ENCODE results near the gene ECHDC3.

Gene ECHDC3

DNA sequence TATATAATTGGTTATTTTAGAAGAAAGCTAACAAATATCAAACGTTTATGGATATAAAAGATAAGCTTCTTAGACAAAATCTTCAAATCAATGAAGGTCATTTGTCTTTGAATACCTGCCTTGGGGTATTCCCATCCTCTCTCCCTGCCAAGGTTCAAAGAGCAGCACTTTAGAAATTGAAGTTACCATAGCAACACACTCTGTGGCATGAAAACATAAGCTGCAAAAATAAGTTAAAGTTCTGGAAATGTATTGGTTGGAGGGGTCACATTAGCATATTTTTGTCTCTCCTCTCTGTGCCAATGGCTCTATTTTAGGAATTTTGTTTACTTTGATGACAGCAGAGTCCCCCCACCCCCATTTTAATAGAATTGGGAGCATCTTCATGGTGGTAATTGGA is 12.0 kb downstream of the ECHDC3 start:
- DNase-seq = no peak

DNA sequence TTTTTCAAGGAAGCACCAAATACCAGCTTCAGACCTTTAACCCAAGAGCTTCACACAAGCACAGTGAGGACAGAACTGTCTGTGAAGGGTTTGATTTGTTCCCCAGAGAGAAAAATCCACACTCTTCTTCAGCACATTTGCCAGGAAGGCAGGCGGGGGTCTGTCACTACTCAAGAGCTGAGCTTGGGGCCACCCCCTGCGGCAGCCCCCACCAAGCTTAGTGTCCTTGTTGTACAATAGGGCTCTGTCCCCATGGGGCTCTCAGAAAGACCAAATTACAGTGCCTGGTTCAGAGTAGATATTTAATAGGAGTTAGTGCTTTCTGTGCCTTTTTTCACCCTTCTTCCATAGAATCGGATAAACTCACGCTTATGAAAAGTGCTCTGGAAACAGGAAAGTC is 12.4 kb downstream of the ECHDC3 start:
- DNase-seq = no peak

DNA sequence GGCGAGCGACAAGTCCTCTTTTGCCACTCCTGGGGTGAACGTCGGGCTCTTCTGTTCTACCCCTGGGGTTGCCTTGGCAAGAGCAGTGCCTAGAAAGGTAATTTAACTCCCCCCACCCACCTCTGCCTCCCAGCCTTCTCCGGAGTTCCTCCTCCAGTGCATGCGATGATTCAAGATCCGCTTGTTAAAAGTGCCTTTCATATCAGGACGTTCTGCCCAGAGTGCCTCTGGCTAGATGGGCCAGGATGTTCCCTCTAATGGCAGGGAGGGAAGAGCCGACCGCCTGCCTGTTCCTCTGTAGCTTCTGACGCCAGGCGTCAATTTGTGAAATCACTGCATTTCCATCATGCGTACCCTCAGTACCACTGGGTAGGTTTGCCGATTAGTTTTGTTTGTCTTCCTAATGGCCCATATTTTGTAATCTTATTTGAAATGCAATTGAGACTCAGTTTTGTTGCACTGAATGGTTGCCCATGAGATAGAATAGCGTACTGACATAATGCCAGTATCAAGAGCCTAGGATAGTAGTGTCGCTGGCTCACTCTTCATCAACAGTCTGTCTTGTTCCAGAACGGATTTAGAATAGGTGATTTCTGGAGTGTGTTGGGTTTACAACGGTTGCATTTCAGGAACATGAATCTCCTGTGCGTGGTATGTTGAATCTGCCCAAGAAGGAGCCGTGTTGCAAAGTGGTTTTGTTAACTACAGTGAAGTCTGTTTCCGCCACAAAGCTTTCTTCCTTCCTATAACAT is 13.5 kb downstream of the ECHDC3 start:
- DNase-seq = no peak

DNA sequence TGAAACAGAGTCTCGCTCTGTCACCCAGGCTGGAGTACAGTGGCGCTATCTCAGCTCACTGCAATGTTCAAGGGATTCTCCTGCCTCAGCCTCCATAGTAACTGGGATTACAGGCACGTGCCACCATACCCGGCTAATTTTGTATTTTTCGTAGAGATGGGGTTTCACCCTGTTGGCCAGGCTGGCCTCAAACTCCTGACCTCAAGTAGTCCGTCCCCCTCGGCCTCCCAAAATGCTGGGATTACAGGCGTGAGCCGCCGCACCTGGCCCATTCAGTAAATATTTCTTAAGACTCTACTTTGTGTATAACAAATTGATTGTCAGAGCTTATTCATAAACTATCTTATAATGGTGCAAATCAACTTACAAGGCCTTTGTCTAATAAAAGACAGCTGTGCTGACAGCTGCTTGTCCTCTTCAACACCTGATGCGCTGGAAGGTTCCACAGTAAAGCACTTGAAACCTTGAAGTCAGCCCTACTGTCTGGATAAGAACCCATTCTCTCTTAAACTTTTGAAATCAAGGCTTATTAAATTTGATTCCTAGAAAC is 14.7 kb downstream of the ECHDC3 start:
- DNase-seq = no peak

DNA sequence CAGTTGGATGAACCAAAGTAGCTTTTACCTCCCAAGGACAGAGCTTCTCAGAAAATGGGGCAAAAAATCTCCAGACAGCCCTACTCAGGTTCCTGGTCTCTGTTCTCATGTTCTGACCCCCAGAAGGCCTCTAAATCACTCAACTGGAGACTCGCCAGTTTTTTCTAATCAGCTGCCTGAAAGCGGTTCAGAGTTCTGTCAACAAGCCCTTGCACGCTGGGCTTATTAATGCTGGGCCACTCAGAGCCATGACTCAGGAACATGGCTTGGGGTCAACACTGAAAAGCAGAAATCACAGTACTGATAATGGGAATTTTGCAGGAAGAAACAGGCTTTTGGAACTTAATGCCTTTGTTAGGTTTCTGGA is 15.3 kb downstream of the ECHDC3 start:
- no peak for DNase-seq

DNA sequence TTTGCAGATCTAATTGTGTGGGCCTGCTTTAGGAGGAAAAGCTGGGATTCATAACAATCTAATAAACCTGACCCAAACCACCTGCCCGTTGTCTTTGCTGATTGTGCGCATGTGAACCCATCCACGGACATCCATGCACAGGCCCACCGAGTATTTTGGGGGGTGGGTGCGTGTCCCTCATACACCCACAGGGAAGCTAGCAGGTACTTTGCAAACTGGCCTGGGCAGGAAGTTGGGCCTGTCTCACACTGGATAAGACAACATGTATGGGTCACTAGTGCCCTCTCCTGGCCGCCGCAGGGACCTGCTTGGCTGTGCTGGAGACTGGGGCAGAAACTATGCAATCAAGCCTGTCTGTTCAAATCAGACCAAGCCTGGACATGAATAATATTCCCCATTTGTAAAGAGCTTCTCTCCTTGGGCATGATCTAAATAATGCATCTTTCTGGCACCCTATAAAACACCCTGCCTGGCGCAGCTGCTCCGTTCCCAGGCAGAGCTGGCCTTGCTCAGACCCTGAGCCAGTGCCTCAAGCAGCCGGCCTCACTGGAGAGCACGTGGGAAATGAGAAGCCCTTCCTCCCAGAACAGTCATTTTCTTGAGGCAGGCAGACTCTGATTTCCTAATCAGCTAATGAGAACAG is 15.8 kb downstream of the ECHDC3 start:
- DNase-seq = peak; percentile 79 to 82

DNA sequence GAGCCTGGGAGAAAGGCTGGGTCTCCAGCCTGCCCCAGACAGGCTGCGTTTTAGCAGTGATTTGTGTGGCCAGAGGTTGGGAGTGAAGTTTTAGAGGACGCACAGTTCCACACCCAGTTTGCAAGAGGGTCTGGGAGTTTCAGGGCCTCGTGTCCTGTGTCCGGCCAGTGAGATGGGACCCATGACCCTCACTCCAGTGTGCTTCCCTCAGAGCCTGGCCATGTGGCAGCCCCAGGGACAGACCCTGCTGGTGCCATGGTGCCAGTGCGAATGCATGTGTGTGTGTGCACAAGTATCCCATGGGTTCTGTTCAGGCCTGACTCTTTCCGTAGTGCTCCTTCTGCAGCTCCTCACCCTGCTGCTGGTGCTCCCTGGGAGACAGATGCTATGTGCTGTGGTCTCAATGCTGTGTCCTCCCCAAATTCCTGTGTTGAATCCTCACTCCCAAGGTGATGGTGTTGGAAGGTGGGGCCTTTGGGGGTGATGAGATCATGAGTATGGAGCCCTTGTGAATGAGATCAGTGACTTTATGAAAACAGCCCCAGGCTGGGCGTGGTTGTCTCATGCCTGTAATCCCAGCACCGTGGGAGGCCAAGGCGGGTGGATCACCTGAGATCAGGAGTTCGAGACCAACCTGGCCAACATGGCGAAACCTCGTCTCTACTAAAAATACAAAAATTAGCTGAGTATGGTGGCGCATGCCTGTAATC is 16.5 kb downstream of the ECHDC3 start:
- no peak for DNase-seq

DNA sequence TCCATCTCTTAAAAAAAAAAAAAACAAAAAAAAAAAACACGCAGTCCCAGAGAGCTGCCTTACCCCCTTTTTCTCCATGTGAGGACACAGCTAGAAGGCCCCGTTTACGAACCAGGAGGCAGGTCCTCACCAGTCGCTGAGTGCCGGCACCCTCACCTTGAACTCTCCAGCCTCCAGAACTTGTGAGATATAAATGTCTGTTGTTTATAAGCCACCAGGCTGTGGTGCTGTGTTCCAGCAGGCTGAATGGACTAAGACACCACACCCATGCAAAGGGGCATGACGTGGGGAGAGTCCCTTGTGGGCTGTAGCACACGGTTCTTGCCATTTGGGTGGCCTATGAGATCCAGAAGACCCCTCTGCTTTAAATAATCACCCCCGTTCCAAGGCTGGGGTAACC is 17.2 kb downstream of the ECHDC3 start:
- DNase-seq = no peak

DNA sequence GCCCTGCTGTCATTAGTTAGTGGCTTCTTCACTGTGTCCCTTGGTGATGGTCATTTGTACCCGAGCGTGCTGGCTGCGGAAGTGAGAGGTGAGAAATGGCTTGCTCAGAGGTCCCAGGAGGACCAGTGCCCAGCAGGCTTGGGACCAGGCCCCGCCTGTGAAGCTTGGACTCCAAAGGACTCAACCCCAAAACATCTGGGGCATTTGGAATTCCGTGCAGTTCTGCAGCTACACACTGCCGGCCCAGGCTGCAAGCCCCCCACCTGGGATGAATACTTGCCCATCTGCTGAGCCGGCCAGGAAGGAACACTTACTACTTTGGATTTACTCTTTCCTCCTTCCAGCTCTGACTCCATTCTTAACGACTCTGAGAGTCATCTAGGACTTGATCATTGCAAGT is 18.0 kb downstream of the ECHDC3 start:
- DNase-seq = no peak

DNA sequence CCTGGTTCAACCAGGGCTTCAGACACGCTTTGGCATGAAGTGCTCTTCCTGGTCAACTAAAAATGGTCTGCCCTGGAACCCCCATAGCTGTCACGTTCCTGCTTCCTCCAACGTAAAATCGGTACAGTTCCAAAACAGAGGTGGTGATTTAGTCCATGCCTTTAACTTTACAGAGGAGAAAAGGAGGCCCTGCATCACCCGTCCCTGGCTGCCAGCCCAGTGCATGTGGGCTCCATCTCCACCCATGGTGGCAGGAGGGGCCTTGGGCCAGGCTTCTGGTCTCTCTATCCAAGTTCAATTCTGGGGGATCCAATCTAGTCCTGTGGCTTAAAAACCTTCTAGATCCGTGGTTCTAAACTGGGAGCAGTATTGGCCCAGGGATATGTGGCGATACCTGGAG is 18.7 kb downstream of the ECHDC3 start:
- DNase-seq = no peak

DNA sequence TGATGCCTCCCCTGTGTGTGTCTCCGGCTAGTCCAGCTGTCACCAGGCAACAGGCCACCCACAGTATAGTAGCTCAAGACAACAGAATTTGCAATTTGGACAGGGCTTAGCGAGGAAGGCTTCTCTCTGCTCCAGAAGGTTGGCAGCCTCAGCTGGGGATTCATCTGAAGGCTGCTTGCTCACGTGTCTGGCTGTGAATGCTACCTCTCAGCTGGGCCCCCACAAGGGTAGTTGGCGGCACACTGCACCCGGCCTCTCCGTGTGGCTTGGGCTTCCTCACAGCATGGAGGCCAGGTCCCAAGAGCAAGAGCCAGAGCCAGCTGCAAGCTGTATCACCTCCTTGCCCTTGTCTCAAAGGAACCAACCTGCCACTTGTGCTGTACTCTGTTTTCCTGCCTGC is 19.2 kb downstream of the ECHDC3 start:
- DNase-seq = no peak

DNA sequence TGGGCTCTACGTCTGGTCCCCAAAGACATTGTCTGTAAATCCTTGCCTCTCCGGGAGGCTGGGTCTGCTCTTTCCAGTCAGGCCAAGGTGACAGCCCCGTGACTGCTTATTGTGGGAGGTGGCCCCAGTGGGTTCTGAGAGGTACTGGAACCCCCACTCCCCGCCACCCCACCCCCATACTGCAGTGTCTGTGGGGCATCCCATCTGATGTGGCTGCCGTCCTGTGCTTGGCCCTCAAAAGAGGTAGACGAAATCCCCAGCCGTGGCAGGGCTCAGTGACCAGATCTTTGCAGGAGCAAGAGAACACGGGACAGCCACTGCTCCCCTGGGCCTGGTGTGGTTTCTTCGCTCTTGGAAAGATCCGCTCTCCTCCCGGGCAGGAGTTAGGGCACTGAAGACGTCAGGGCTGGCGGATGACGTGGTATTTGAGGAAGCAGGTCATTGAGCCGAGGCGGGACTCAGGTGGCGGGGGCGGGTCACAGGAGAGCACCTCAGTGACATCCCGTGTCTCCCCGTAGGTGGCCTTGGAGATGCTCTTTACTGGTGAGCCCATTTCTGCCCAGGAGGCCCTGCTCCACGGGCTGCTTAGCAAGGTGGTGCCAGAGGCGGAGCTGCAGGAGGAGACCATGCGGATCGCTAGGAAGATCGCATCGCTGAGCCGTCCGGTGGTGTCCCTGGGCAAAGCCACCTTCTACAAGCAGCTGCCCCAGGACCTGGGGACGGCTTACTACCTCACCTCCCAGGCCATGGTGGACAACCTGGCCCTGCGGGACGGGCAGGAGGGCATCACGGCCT is 20.7 kb downstream of the ECHDC3 start:
- no peak for DNase-seq

DNA sequence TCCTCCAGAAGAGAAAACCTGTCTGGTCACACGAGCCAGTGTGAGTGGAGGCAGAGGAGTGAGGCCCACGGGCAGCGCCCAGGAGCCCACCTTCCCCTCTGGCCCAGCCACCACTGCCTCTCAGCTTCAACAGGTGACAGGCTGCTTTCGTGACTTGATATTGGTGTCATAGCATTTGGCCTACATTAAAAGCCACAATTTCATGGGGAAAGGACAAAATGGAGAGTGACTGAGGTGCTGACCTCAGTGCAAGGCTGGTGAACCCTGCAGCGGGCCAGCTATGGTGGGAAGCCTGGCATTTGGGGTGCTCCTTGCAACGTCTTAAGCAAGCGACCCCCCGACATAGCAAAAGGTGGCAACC is 21.3 kb downstream of the ECHDC3 start:
- no peak for DNase-seq

DNA sequence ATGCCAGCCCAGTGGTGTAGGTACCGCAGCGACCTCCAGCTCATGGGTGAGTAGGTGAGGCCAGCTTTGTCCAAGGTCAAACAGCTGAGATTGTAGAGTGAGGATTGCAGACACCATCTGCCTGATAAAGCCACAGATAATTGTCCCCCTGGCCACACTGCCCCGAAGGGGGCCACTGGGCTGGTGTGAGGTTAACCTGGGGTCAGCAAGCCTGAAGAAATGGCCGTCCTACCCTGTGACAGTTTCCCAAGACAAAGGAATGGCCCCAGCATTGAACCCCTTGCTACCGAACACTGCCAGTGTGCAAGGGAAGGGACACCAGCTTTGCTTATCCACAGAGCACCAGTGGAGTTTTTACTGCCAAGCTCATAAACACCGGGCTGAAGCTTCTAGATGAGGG is 23.0 kb downstream of the ECHDC3 start:
- DNase-seq = no peak

DNA sequence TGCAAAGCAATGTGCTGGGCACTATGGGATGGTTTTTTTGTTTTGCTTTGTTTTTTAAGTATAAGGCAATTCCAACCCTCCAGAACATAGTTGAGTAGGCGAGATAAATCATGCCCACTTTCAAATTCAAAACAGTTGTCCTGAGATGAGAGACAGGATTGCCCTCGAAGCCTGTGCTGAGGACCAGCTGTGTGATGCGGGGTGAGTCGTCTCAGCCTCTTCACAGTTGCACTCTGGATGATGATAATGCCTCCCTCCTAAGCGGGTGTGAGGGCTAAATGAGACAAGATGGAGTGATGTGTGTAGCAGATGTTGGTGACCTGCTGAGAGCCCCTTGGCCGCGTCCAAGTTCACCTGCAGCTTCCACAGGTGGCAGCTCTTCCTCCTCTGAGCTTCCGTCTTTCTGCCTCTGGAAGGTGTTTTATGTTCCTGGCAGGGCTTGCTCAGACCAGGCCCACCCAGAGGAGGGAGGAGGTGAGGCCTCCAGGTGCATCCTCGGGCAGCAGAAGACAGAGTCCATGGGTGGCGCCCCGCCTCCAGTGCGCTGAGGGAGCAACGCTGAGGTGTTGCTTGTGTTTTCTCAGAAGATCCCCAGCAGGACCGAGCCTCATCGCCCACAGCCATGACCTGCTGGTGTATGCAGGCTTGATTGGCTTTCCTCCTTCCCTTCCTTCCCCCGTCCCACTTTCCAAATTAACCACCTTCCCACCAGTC is 30.6 kb downstream of the ECHDC3 start:
- no peak for DNase-seq

DNA sequence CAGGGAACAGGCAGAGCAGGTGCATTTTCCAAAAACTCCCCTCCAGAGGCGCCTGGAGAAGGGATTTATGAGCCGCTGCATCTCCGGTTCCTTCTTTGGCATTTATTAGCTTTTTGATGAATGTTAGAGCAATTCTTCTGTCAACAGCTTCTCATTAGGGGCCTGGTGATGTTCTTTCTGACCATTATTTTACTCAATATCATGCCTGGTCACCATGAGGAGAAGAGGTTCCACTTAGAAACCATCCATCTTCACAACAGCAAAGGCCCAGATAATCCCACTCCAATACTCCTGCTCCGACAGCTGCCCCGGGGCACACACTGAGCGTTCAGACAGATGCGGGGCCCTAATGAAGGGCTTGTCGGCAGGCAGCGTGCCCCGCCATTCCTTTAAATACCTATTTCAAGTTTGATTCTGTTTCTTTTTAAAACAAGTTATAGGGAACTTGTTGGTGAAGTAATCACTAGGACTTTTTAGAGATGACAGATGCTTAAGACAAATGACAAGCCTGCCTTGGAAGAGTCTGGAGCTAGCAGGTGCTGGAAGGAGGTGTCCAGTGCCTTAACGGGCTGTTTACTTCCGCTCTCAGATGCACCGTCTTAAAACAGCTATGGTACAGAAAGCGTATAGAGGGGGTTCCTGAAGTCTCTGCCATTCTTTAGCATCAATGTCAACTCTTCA is 31.7 kb downstream of the ECHDC3 start:
- DNase-seq = no peak

DNA sequence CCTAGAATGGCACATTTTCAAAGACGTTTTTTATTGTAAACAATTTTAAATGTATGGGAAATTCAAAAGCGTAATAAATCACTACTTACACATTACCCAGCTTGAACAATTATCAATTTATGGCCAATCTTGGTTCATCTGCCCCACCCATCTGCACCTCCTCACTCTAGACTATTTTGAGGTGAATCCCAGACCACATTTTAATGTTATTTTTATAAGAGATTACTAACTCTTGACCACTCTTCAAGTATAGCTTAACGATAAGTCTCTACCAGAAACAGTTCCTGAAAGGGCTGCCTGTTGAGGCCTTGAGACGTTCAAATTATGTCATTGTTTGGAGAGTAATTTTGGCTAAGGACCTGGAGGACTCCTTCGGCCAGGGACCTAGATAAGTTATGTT is 33.2 kb downstream of the ECHDC3 start:
- no peak for DNase-seq

DNA sequence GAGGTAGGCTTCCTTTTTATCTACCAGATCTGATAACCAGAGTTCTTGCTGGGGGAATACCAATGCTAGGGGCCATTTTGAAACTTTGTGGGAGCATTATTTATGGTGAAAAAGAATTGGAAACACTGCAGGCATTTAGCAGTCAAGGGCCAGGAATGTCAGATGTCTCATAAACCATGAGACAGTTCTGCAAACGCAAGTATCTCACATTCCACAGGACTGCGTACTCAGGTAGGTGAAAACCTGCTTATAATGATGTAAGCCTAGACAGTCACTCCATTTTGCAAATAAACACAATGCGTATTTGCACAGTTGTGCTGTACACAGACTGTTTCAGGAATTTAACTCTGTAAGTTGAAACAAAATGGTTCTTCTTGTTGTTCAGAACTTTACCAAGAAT is 33.9 kb downstream of the ECHDC3 start:
- no peak for DNase-seq

DNA sequence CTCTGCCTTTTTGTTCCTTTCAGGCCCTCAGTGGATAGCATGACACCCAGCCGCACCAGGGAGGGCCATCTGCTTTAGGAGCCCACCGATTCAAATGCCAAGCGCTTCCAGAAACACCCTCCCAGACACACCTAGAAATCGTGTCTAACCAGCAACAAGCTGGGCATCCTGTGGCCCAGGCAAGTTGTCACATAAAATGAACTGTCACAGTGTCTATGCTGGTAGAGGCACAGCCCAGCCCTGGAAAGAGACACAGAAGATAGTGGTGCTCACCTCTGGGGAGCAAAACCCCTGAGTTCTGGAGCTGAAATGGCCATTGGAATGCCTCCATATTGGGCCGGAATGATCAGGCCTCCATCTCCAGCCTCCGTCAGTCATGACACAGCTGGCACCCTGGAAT is 38.9 kb downstream of the ECHDC3 start:
- no peak for DNase-seq

DNA sequence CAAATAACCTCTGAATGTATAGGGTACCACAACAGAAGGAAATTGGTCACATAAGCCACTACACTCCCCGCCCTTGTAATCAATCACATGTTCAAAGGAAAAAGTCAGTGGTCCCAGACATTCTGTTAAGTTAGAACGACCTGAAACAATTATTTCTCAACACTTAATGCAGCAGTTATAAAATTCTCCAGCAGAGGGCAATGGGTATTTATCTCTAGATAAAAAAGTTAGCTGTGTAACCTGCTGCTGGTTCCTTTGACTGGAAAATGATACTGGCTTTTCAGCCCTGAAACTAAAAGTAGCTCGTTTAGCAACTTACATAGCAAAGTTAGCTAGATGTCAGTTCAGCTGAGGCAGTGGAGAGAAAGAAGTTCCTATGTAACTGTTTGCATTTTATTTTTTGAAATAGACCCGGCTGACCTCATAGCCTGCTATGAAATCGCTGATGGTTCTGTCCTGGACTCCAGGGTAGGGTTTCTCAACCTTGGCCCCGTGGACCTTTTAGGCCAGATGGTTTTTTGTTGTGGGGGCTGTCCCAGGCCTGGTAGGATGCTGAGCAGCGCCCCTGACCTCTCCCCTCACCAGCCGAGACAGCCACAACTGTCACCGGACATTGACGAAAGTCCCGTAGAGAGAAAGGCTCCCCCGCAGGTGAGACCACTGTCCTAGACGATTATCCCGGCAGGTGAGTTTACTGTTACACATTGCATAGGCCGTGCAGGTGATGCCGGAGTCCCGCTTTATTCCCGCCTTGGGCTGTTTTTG is 40.8 kb downstream of the ECHDC3 start:
- peak in 1 of 2 donors; percentile 50 for DNase-seq

DNA sequence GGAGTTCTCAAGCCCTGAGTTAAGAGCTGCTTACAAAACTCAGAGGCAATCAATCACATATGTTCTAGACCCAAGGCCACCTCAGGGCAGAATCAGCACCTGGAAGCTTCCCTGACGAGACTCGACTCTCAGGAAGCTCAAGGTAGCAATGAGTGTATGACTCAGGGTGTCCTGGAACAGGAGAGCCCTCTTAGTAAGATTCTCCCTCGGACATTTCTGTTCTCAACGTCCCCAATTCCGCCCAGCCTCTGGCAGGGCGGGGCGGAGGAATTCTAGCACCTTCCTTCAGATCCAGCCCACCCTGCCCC is 41.3 kb downstream of the ECHDC3 start:
- DNase-seq = no peak
